ENCODE measurements around the gene MAD1L1.

MAD1L1 gene

GRCh38 chr7:1956611-1957470 is 275.9 kb downstream of the MAD1L1 start:
- no peak for DNase-seq (ENCODE audit: low read depth in 2 of 2)

- no peak for DNase-seq (ENCODE audit: low read depth in 2 of 2)
Observed at GRCh38 chr7:1956141-1956540, 276.6 kb downstream of the MAD1L1 start.

- no peak for DNase-seq (ENCODE audit: low read depth in 2 of 2)
Observed at GRCh38 chr7:1954366-1955004, 278.3 kb downstream of the MAD1L1 start.

- no peak for DNase-seq (ENCODE audit: low read depth in 2 of 2)
Observed at GRCh38 chr7:1953199-1954190, 279.2 kb downstream of the MAD1L1 start.

GRCh38 chr7:1952781-1953180 is 280.0 kb downstream of the MAD1L1 start:
- DNase-seq (ENCODE audit: low read depth in 2 of 2) = no peak

- no peak for DNase-seq (ENCODE audit: low read depth in 2 of 2)
Observed at GRCh38 chr7:1952169-1952760, 280.5 kb downstream of the MAD1L1 start.

GRCh38 chr7:1951600-1951999 is 281.1 kb downstream of the MAD1L1 start:
- DNase-seq (ENCODE audit: low read depth in 2 of 2) = no peak

- no peak for DNase-seq (ENCODE audit: low read depth in 2 of 2)
Observed at GRCh38 chr7:1951159-1951536, 281.6 kb downstream of the MAD1L1 start.

- no peak for DNase-seq (ENCODE audit: low read depth in 2 of 2)
Observed at GRCh38 chr7:1950452-1951158, 282.1 kb downstream of the MAD1L1 start.

- DNase-seq (ENCODE audit: low read depth in 2 of 2) = no peak
Observed at GRCh38 chr7:1950066-1950451, 282.7 kb downstream of the MAD1L1 start.

GRCh38 chr7:1949681-1950055 is 283.1 kb downstream of the MAD1L1 start:
- no peak for DNase-seq (ENCODE audit: low read depth in 2 of 2)

GRCh38 chr7:1948887-1949680 is 283.7 kb downstream of the MAD1L1 start:
- DNase-seq (ENCODE audit: low read depth in 2 of 2) = no peak

GRCh38 chr7:1948301-1948796 is 284.4 kb downstream of the MAD1L1 start:
- DNase-seq (ENCODE audit: low read depth in 2 of 2) = no peak

- DNase-seq (ENCODE audit: low read depth in 2 of 2) = no peak
Observed at GRCh38 chr7:1947586-1948217, 285.0 kb downstream of the MAD1L1 start.

- DNase-seq (ENCODE audit: low read depth in 2 of 2) = no peak
Observed at GRCh38 chr7:1946773-1947450, 285.8 kb downstream of the MAD1L1 start.

GRCh38 chr7:1946025-1946772 is 286.5 kb downstream of the MAD1L1 start:
- DNase-seq (ENCODE audit: low read depth in 2 of 2) = no peak

- no peak for DNase-seq (ENCODE audit: low read depth in 2 of 2)
Observed at GRCh38 chr7:1945558-1945957, 287.2 kb downstream of the MAD1L1 start.

- DNase-seq (ENCODE audit: low read depth in 2 of 2) = no peak
Observed at GRCh38 chr7:1944619-1945210, 288.0 kb downstream of the MAD1L1 start.

Measured in fibroblast of skin of left biceps (primary cell).